ENCODE data around the gene SPRR2E. TPM values are rescaled to one million over a fixed set of nuclear protein-coding genes. Genes with fewer than 3 reads are reported as not detected.
A peak's percentile ranks its signal among the peaks of the same experiment; 100 is the strongest.
"Not testable (repeated sequence)": the region's sequence is repeated elsewhere in the genome, so short reads cannot be mapped to it uniquely, and the experiment has no call there.

Gene SPRR2E
- total RNA-seq, 1 experiment from 2014 or later: not detected

DNA sequence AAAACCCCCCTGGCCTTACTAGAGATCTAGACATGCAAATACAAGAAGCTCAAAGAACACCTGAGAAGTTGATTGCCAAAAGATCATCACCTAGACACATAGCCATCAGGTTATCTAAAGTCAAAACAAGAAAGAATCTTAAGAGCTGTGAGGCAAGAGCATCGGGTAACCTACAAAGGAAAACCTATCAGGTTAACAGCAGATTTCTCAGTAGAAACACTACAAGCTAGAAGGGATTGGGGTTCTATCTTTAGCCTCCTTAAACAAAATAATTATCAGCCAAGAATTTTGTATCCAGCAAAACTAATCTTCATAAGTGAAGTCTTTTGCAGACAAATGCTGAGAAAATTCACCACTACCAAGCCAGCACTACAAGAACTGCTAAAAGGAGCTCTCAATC lies 31.2 kb upstream of the SPRR2E start:
- Mint-ChIP-seq H3K9me3 (ENCODE audit: unreplicated experiment) (peaks cover 12% of the 10 kb centered on the region), H3K36me3 (ENCODE audit: insufficient read depth, unreplicated experiment) (no peaks in the 10 kb centered on the region), H3K27ac (ENCODE audit: unreplicated experiment) (no peak overlapping the region), H3K4me1 (ENCODE audit: low read depth, unreplicated experiment) (no peaks in the 10 kb centered on the region), H3K4me3 (ENCODE audit: unreplicated experiment) (no peak overlapping the region), H3K27me3 (ENCODE audit: insufficient read depth, unreplicated experiment) (peaks cover 8% of the 10 kb centered on the region)
- intact Hi-C loops (cut with micrococcal nuclease; ENCODE audit: unreplicated experiment): no loop called here
- Histone ChIP-seq H3K27me3 (replicated peaks; ENCODE audit: control insufficient read depth, insufficient read depth, low read length) (no peaks in the 10 kb centered on the region), H3K4me1 (no peaks in the 10 kb centered on the region), H3K36me3 (ENCODE audit: control insufficient read depth, insufficient read depth, low read length) (no peaks in the 10 kb centered on the region), H3K4me3 (ENCODE audit: low read depth, low read length) (no peak overlapping the region), H3K9me3 (0 out of 2 replicates have a peak, but pooled peaks cover 3% of the 10 kb centered on the region)
- POLR2A ChIA-PET: no interaction called here
- BruUV-seq (replicated peaks): no TSS peak
- TF ChIP-seq CTCF (IDR thresholded peaks at IDR 0.05; ENCODE audit: insufficient read depth in 1 of 2, low read depth in 1 of 2, low read length in 1 of 2, severe bottlenecking in 1 of 2, unreplicated experiment in 1 of 2): no peak
- CTCF ChIA-PET: no interaction called here
- no peak for DNase-seq

GRCh38 chr1:153123793-153124192 lies 29.5 kb upstream of the SPRR2E start:
- BruUV-seq (replicated peaks); H3K4me3 Mint-ChIP-seq (ENCODE audit: unreplicated experiment); H3K36me3 Mint-ChIP-seq (ENCODE audit: insufficient read depth, unreplicated experiment); H3K4me1 Mint-ChIP-seq (ENCODE audit: low read depth, unreplicated experiment); H3K36me3 ChIP-seq (ENCODE audit: control insufficient read depth, insufficient read depth, low read length); H3K9me3 ChIP-seq; H3K27ac Mint-ChIP-seq (ENCODE audit: unreplicated experiment); POLR2A ChIA-PET; H3K4me3 ChIP-seq (ENCODE audit: low read depth, low read length); DNase-seq; H3K27me3 ChIP-seq (replicated peaks; ENCODE audit: control insufficient read depth, insufficient read depth, low read length); H3K4me1 ChIP-seq; intact Hi-C loops (cut with micrococcal nuclease; ENCODE audit: unreplicated experiment); CTCF ChIA-PET: not testable (repeated sequence)
- H3K9me3 Mint-ChIP-seq (ENCODE audit: unreplicated experiment): peaks cover 12% of the 10 kb centered on the region
- peaks cover 13% of the 10 kb centered on the region for H3K27me3 Mint-ChIP-seq (ENCODE audit: insufficient read depth, unreplicated experiment)

DNA sequence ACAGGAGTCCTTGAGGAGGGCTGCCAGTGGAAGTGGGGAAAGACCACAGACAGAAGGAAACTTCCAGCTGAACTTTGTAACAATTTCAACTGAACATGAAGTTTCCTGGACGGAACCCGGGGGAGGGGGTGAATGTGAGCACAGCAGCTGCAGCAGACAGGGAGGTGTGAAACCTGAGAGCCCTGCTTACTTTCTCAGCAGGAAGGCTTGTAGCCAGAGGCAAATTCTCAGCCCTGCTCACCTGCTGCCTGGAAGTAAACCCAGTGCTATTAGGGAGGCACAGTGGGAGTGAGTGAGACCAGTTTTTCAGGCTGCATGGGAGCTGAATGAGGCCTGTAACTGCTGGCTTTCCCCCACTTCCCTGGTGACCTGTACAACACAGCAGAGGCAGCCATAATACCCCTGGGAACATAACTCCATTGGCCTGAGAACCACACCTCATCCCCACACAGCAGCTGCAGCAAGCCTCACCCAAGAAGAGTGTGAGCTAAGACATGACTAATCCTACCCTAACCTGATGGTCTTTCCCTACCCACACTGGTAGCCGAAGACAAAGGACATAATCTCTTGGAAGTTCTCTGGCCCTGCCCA lies 28.6 kb upstream of the SPRR2E start:
- POLR2A ChIA-PET: no interaction called here
- Histone ChIP-seq H3K4me1 (no peaks in the 10 kb centered on the region), H3K27me3 (replicated peaks; ENCODE audit: control insufficient read depth, insufficient read depth, low read length) (no peaks in the 10 kb centered on the region), H3K9me3 (no peaks in the 10 kb centered on the region), H3K36me3 (ENCODE audit: control insufficient read depth, insufficient read depth, low read length) (no peaks in the 10 kb centered on the region), H3K4me3 (ENCODE audit: low read depth, low read length) (no peak overlapping the region)
- Mint-ChIP-seq H3K36me3 (ENCODE audit: insufficient read depth, unreplicated experiment) (no peaks in the 10 kb centered on the region), H3K4me3 (ENCODE audit: unreplicated experiment) (no peak overlapping the region), H3K9me3 (ENCODE audit: unreplicated experiment) (peaks cover 12% of the 10 kb centered on the region), H3K27me3 (ENCODE audit: insufficient read depth, unreplicated experiment) (peaks cover 18% of the 10 kb centered on the region), H3K4me1 (ENCODE audit: low read depth, unreplicated experiment) (no peaks in the 10 kb centered on the region), H3K27ac (ENCODE audit: unreplicated experiment) (no peak overlapping the region)
- peak; percentile 20 to 68 for DNase-seq
- no peak for TF ChIP-seq CTCF (IDR thresholded peaks at IDR 0.05; ENCODE audit: insufficient read depth in 1 of 2, low read depth in 1 of 2, low read length in 1 of 2, severe bottlenecking in 1 of 2, unreplicated experiment in 1 of 2)
- intact Hi-C loops (cut with micrococcal nuclease; ENCODE audit: unreplicated experiment): no loop called here
- BruUV-seq (replicated peaks): no TSS peak
- CTCF ChIA-PET: no interaction called here

- no peak overlapping the region for H3K27ac Mint-ChIP-seq (ENCODE audit: unreplicated experiment)
- no TSS peak for BruUV-seq (replicated peaks)
- Histone ChIP-seq H3K9me3 (no peaks in the 10 kb centered on the region), H3K4me3 (ENCODE audit: low read depth, low read length) (no peak overlapping the region), H3K4me1 (no peaks in the 10 kb centered on the region), H3K27me3 (replicated peaks; ENCODE audit: control insufficient read depth, insufficient read depth, low read length) (no peaks in the 10 kb centered on the region), H3K36me3 (ENCODE audit: control insufficient read depth, insufficient read depth, low read length) (no peaks in the 10 kb centered on the region)
- ChIA-PET POLR2A (no interaction called here), CTCF (no interaction called here)
- no peak for TF ChIP-seq CTCF (IDR thresholded peaks at IDR 0.05; ENCODE audit: insufficient read depth in 1 of 2, low read depth in 1 of 2, low read length in 1 of 2, severe bottlenecking in 1 of 2, unreplicated experiment in 1 of 2)
- H3K4me3 Mint-ChIP-seq (ENCODE audit: unreplicated experiment): no peak overlapping the region
- intact Hi-C loops (cut with micrococcal nuclease; ENCODE audit: unreplicated experiment): no loop called here
- DNase-seq: no peak
- no peaks in the 10 kb centered on the region for H3K36me3 Mint-ChIP-seq (ENCODE audit: insufficient read depth, unreplicated experiment)
- H3K9me3 Mint-ChIP-seq (ENCODE audit: unreplicated experiment): peaks cover 12% of the 10 kb centered on the region
- H3K4me1 Mint-ChIP-seq (ENCODE audit: low read depth, unreplicated experiment): no peaks in the 10 kb centered on the region
- peaks cover 20% of the 10 kb centered on the region for H3K27me3 Mint-ChIP-seq (ENCODE audit: insufficient read depth, unreplicated experiment)
Observed at GRCh38 chr1:153120945-153121344, 26.6 kb upstream of the SPRR2E start.

Data from Caco-2 (cell line).